ENCODE results near the gene KYAT1. TPM values are rescaled to one million over a fixed set of nuclear protein-coding genes. Genes with fewer than 3 reads are reported as not detected.

KYAT1 gene
- total RNA-seq, 1 experiment from 2014 or later = 34.1 TPM

DNA sequence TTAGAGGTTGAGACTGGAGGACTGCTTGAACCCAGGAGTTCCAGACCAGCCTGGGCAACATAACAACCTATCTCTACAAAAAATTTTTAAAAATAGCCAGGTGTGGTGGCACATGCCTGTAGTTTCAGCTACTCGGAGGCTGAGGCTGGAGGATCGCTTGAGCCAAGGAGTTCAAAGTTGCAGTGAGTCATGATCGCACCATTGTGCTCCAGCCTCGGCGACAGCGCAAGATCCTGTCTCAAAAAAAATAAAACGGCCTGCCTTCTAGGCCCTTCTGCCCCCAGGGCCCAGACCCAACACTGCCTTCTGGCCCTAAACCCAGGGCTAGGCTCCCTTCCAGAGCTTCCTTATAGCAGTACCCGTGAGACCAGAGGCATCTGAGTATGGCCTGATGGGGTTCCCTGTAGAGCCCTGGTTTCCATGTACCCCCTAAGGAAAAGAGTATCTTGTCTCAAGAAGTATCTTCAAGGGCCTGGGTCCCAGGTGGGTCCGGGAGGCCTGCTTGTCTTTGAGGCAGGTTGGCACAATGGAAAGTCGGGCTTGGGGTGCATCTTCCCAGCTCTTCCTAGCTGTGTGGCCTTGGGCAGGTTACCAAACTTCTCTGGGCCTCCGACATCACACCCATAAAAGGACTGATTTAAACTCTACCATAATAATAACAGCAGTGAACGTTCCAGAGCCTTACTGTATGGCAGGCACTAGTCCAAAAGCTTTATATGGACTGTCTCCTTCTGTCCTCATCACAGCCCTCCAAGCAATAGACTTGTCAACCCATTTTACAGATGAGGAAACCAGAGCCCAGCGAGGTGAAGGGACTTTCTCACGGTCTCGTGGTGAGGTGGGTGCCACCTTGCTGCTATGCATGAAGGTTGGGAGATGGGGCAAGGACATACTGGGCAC lies 9.8 kb upstream of the KYAT1 start:
- ChIA-PET CTCF (interaction anchor here (0.6 kb wide), 1 partner anchor 31 kb away, joined by 5 read pairs; no protein-coding TSS in a partner anchor), POLR2A (no interaction called here)
- Mint-ChIP-seq H3K4me3 (no peak overlapping the region), H3K27ac (no peak overlapping the region), H3K4me1 (peaks cover 48% of the 10 kb centered on the region), H3K27me3 (ENCODE audit: low read depth) (no peaks in the 10 kb centered on the region), H3K9me3 (no peaks in the 10 kb centered on the region), H3K36me3 (peaks cover 24% of the 10 kb centered on the region)
- no peak for ATAC-seq
- TF ChIP-seq, protein P1, sequence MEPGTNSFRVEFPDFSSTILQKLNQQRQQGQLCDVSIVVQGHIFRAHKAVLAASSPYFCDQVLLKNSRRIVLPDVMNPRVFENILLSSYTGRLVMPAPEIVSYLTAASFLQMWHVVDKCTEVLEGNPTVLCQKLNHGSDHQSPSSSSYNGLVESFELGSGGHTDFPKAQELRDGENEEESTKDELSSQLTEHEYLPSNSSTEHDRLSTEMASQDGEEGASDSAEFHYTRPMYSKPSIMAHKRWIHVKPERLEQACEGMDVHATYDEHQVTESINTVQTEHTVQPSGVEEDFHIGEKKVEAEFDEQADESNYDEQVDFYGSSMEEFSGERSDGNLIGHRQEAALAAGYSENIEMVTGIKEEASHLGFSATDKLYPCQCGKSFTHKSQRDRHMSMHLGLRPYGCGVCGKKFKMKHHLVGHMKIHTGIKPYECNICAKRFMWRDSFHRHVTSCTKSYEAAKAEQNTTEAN (CRISPR knock-in tag; IDR thresholded peaks at IDR 0.05) = no peak
- TF ChIP-seq GABPB1 (CRISPR knock-in tag; IDR thresholded peaks at IDR 0.05) (no peak), NR1H2 (CRISPR knock-in tag; IDR thresholded peaks at IDR 0.05) (no peak), GTF2I (CRISPR knock-in tag; conservative IDR thresholded peaks at IDR 0.05) (no peak), NFYB (CRISPR knock-in tag; conservative IDR thresholded peaks at IDR 0.05; ENCODE audit: low read depth) (no peak), CREM (CRISPR knock-in tag; IDR thresholded peaks at IDR 0.05) (no peak), FOXK1 (CRISPR knock-in tag; IDR thresholded peaks at IDR 0.05) (no peak), MYBL2 (CRISPR knock-in tag; IDR thresholded peaks at IDR 0.05) (no peak), ZNF121 (CRISPR knock-in tag; IDR thresholded peaks at IDR 0.05) (no peak), JUN (CRISPR knock-in tag; IDR thresholded peaks at IDR 0.05) (no peak), TEAD4 (CRISPR knock-in tag; IDR thresholded peaks at IDR 0.05) (no peak), SOX15 (CRISPR knock-in tag; IDR thresholded peaks at IDR 0.05) (no peak), ZNF317 (CRISPR knock-in tag; IDR thresholded peaks at IDR 0.05; ENCODE audit: borderline replicate concordance, low read depth) (no peak)
- TF ChIP-seq, protein P2, sequence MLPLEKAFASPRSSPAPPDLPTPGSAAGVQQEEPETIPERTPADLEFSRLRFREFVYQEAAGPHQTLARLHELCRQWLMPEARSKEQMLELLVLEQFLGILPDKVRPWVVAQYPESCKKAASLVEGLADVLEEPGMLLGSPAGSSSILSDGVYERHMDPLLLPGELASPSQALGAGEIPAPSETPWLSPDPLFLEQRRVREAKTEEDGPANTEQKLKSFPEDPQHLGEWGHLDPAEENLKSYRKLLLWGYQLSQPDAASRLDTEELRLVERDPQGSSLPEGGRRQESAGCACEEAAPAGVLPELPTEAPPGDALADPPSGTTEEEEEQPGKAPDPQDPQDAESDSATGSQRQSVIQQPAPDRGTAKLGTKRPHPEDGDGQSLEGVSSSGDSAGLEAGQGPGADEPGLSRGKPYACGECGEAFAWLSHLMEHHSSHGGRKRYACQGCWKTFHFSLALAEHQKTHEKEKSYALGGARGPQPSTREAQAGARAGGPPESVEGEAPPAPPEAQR (CRISPR knock-in tag; IDR thresholded peaks at IDR 0.05) = no peak
- TF ChIP-seq, protein P3, sequence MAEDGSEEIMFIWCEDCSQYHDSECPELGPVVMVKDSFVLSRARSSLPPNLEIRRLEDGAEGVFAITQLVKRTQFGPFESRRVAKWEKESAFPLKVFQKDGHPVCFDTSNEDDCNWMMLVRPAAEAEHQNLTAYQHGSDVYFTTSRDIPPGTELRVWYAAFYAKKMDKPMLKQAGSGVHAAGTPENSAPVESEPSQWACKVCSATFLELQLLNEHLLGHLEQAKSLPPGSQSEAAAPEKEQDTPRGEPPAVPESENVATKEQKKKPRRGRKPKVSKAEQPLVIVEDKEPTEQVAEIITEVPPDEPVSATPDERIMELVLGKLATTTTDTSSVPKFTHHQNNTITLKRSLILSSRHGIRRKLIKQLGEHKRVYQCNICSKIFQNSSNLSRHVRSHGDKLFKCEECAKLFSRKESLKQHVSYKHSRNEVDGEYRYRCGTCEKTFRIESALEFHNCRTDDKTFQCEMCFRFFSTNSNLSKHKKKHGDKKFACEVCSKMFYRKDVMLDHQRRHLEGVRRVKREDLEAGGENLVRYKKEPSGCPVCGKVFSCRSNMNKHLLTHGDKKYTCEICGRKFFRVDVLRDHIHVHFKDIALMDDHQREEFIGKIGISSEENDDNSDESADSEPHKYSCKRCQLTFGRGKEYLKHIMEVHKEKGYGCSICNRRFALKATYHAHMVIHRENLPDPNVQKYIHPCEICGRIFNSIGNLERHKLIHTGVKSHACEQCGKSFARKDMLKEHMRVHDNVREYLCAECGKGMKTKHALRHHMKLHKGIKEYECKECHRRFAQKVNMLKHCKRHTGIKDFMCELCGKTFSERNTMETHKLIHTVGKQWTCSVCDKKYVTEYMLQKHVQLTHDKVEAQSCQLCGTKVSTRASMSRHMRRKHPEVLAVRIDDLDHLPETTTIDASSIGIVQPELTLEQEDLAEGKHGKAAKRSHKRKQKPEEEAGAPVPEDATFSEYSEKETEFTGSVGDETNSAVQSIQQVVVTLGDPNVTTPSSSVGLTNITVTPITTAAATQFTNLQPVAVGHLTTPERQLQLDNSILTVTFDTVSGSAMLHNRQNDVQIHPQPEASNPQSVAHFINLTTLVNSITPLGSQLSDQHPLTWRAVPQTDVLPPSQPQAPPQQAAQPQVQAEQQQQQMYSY (CRISPR knock-in tag; IDR thresholded peaks at IDR 0.05) = no peak
- TF ChIP-seq, protein P4, sequence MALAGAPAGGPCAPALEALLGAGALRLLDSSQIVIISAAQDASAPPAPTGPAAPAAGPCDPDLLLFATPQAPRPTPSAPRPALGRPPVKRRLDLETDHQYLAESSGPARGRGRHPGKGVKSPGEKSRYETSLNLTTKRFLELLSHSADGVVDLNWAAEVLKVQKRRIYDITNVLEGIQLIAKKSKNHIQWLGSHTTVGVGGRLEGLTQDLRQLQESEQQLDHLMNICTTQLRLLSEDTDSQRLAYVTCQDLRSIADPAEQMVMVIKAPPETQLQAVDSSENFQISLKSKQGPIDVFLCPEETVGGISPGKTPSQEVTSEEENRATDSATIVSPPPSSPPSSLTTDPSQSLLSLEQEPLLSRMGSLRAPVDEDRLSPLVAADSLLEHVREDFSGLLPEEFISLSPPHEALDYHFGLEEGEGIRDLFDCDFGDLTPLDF (CRISPR knock-in tag; IDR thresholded peaks at IDR 0.05) = no peak
- TF ChIP-seq, protein P5, sequence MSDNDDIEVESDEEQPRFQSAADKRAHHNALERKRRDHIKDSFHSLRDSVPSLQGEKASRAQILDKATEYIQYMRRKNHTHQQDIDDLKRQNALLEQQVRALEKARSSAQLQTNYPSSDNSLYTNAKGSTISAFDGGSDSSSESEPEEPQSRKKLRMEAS (CRISPR knock-in tag; IDR thresholded peaks at IDR 0.05) = no peak
- TF ChIP-seq, protein P6, sequence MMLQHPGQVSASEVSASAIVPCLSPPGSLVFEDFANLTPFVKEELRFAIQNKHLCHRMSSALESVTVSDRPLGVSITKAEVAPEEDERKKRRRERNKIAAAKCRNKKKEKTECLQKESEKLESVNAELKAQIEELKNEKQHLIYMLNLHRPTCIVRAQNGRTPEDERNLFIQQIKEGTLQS (CRISPR knock-in tag; conservative IDR thresholded peaks at IDR 0.05) = no peak
- TF ChIP-seq, protein P7, sequence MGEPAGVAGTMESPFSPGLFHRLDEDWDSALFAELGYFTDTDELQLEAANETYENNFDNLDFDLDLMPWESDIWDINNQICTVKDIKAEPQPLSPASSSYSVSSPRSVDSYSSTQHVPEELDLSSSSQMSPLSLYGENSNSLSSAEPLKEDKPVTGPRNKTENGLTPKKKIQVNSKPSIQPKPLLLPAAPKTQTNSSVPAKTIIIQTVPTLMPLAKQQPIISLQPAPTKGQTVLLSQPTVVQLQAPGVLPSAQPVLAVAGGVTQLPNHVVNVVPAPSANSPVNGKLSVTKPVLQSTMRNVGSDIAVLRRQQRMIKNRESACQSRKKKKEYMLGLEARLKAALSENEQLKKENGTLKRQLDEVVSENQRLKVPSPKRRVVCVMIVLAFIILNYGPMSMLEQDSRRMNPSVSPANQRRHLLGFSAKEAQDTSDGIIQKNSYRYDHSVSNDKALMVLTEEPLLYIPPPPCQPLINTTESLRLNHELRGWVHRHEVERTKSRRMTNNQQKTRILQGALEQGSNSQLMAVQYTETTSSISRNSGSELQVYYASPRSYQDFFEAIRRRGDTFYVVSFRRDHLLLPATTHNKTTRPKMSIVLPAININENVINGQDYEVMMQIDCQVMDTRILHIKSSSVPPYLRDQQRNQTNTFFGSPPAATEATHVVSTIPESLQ (CRISPR knock-in tag; IDR thresholded peaks at IDR 0.05) = no peak
- TF ChIP-seq, protein P8, sequence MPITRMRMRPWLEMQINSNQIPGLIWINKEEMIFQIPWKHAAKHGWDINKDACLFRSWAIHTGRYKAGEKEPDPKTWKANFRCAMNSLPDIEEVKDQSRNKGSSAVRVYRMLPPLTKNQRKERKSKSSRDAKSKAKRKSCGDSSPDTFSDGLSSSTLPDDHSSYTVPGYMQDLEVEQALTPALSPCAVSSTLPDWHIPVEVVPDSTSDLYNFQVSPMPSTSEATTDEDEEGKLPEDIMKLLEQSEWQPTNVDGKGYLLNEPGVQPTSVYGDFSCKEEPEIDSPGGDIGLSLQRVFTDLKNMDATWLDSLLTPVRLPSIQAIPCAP (CRISPR knock-in tag; IDR thresholded peaks at IDR 0.05) = no peak
- DNase-seq (ENCODE audit: low spot score) = no peak
